COLO668 (cell line): ENCODE results near the gene ZNF653.
"Not testable (repeated sequence)": the region's sequence is repeated elsewhere in the genome, so short reads cannot be mapped to it uniquely, and the experiment has no call there.

ENCODE experiments used
- DNase-seq: peaks from one replicate; lab custom pipeline; 2025; ENCODE audit not compliant: unreplicated experiment; lab: John Stamatoyannopoulos, UW

ZNF653 gene

DNA sequence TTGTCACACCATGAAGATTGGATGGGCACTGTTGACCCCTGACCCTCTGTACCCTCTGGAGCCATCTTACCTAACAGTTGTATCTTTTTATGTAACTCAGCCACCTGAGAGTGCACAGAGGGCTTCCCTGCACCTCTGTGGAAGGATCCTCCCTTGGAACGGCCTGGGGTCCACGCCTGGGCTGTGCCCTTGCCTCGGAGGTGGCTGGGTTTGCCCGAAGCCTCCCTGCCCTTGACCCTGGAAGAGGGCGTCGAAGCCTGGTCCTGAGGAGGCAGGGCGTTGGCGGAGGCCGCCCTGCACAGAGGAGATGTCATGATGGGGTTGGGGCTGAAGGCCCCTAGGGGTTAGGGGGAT, 71.0 kb downstream of the ZNF653 start:
- DNase-seq, result no peak

GRCh38 chr19:11433526-11433925, 72.1 kb downstream of the ZNF653 start:
- DNase-seq, result not testable (repeated sequence)
